Measurements from ENCODE around the gene RELB.

- no peak for TF ChIP-seq CTCF (IDR thresholded peaks at IDR 0.05; ENCODE audit: insufficient read depth, low read length, poor library complexity, severe bottlenecking)
- no peak for TF ChIP-seq EZH2phosphoT487 (conservative IDR thresholded peaks at IDR 0.05; ENCODE audit: low read length)
These were observed 85.2 kb downstream of the RELB start for GRCh38 chr19:45086480-45086879.
